ENCODE results near the gene PCSK4. TPM values are rescaled to one million over a fixed set of nuclear protein-coding genes. Genes with fewer than 3 reads are reported as not detected.

Gene PCSK4
- total RNA-seq, 4 donors from 2014 or later: 1.2 to 6.5 (median 2.9) TPM

DNA sequence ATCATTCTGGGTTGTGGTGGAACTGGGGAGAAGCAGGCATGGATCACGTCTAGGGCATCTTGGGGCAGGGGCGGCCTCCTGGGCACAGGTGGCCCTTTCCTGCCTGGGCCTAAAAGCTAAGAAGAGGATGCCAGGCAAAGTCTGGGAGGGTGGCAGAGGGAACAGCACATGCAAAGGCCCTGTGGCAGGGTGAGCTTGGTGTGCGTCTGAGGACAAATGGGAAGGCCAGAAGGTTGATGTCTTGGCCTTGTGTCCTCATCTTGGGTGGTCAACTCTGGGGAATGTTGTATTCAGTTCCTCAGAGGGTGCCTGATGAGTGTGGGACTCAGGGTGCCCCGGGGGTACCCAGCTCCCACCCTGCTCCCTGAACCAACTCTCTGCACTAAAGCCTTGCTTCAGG is 28.3 kb upstream of the PCSK4 start:
- no peak for DNase-seq (ENCODE audit: low spot score in 2 of 2)
- WGBS, 2 donors: 86 to 95% methylated on average over 3 to 4 of the region's 4 CpGs
- intact Hi-C loops (cut with DNase I; ENCODE audit: low total_unique reads): no loop called here
- TF ChIP-seq, protein P1, sequence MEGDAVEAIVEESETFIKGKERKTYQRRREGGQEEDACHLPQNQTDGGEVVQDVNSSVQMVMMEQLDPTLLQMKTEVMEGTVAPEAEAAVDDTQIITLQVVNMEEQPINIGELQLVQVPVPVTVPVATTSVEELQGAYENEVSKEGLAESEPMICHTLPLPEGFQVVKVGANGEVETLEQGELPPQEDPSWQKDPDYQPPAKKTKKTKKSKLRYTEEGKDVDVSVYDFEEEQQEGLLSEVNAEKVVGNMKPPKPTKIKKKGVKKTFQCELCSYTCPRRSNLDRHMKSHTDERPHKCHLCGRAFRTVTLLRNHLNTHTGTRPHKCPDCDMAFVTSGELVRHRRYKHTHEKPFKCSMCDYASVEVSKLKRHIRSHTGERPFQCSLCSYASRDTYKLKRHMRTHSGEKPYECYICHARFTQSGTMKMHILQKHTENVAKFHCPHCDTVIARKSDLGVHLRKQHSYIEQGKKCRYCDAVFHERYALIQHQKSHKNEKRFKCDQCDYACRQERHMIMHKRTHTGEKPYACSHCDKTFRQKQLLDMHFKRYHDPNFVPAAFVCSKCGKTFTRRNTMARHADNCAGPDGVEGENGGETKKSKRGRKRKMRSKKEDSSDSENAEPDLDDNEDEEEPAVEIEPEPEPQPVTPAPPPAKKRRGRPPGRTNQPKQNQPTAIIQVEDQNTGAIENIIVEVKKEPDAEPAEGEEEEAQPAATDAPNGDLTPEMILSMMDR (IDR thresholded peaks at IDR 0.05): no peak
- no peak for TF ChIP-seq POLR2A (IDR thresholded peaks at IDR 0.05)
- no peak overlapping the region for H3K4me3 ChIP-seq (ENCODE audit: low read depth, poor library complexity, severe bottlenecking)

DNA sequence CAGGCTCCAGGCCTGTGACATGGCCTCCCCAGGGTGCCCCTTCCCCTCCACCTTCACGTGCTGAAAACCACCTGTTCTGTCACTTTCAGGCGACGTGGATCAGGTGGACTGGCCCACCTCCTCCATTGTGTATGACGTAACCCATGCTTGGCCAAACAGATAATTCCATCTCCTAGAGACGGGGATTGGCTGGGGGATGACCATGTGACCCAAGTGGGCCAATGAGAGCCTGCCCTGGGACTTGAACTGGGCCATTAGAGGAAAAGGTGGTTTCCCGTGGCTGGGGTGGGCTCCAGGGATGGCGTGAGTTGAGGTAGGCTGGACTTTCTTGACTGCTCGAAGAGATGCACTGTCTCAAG is 26.2 kb upstream of the PCSK4 start:
- TF ChIP-seq POLR2A (IDR thresholded peaks at IDR 0.05): no peak
- TF ChIP-seq, protein P1 (IDR thresholded peaks at IDR 0.05): no peak
- H3K4me3 ChIP-seq (ENCODE audit: low read depth, poor library complexity, severe bottlenecking): no peak overlapping the region
- 74 to 87% methylated on average over 8 of the region's 8 CpGs for WGBS, 2 donors
- no peak for DNase-seq (ENCODE audit: low spot score in 2 of 2)
- intact Hi-C loops (cut with DNase I; ENCODE audit: low total_unique reads): no loop called here

DNA sequence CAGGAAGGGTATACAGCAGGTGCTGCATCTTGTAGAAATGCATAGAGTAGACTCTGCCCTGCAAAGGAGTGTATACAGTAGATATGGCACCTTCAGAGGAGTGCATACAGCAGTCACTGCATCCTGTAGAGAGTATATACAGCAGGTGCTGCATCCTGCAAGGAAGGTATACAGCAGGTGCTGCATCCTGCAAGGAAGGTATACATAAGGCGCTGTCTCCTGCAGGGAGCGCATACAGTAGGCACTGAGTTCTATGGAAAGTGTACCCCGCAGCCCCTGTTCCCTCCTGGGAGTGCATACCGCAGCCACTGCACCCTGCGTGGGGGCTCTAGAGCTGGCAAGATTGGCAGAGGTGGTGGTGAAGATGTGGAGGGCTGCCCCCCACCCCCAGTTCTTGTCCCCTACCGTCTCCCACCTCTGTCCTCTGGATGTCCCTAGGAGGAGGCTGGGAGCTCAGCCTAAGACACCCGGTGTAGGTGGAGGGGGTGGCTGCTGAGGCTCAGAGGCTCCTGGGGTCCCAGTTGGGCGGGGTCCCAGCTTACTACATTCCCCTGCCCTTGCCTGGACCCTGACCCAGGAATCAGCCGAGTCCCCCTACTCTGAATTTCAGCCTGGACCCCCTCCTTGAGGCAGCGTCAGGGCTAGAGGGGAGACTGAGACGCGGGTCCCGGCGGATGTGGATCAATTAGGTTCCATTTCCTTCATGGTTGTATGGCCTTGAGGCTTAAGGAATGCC is 25.0 kb upstream of the PCSK4 start:
- intact Hi-C loops (cut with DNase I; ENCODE audit: low total_unique reads): no loop called here
- WGBS, 2 donors: 70 to 76% methylated on average over 13 to 14 of the region's 14 CpGs
- TF ChIP-seq, protein P1 (IDR thresholded peaks at IDR 0.05): no peak
- no peak for TF ChIP-seq POLR2A (IDR thresholded peaks at IDR 0.05)
- no peak overlapping the region for H3K4me3 ChIP-seq (ENCODE audit: low read depth, poor library complexity, severe bottlenecking)
- no peak for DNase-seq (ENCODE audit: low spot score in 2 of 2)

DNA sequence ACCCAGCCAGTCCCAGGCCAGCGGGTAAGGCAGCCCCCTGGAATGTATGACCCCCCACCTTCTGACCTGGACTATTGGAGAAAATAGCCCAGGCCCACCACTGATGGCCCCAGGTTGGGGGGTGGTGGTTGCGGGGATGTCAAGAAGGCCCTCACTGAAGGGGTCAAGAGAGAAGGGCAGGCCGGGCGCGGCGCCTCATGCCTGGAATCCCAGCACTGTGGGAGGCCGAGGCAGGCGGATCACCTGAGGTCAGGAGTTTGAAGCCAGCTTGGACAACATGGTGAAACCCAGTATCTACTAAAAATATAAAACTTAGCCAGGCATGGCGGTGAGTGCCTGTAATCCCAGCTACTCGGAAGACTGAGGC is 24.1 kb upstream of the PCSK4 start:
- intact Hi-C loops (cut with DNase I; ENCODE audit: low total_unique reads): no loop called here
- no peak for DNase-seq (ENCODE audit: low spot score in 2 of 2)
- TF ChIP-seq, protein P1 (IDR thresholded peaks at IDR 0.05): no peak
- no peak for TF ChIP-seq POLR2A (IDR thresholded peaks at IDR 0.05)
- H3K4me3 ChIP-seq (ENCODE audit: low read depth, poor library complexity, severe bottlenecking): no peak overlapping the region
- 72 to 81% methylated on average over 10 of the region's 10 CpGs for WGBS, 2 donors

DNA sequence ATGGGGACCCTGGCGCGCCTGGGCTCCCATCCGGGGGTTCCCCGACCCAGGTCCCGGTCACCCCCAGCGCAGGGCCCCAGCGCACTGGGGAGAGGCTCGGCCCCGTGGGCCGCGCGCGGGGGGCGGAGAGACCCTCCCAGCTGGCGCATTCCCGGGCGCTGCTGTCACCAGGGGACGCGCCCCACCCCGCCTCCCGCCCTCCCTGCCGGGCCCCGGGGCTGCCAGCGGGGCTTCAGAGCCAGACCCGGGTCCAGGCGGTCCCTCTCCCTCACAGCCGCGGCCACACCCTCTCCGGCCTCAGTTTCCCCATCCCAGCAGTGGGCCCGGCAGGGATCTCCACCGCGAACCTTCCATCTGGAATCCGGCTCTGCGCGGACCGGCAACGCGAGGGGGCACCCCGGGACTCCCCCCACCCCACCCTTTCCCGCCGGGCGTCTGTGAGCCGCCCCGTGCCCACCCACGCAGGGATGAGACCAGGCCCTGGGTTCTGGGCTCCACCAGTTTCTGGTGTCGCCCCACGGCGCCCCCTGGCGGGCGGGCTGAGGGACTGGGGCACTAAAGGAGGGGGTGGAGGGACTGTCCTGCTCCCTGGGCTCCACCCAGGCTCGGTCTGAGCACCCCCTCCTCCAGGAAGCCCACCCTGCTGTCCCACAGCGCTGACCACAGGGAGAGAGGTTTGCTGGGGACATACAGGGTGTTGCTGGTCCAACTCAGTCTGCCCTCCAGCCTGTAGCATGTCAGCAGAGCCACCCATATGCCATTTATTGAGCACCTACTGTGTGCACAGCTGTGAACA is 23.5 kb upstream of the PCSK4 start:
- no peak for TF ChIP-seq POLR2A (IDR thresholded peaks at IDR 0.05)
- TF ChIP-seq, protein P1 (IDR thresholded peaks at IDR 0.05): no peak
- no peak for DNase-seq (ENCODE audit: low spot score in 2 of 2)
- H3K4me3 ChIP-seq (ENCODE audit: low read depth, poor library complexity, severe bottlenecking): peak overlapping the region; percentile 19
- 3 to 8% methylated on average over 21 to 22 of the region's 52 CpGs for WGBS, 2 donors
- intact Hi-C loops (cut with DNase I; ENCODE audit: low total_unique reads): no loop called here
